HG03575 (cell line): ENCODE measurements around the gene AMOTL1.
"Not testable (repeated sequence)": the region's sequence is repeated elsewhere in the genome, so short reads cannot be mapped to it uniquely, and the experiment has no call there.

ENCODE experiments used
- ATAC-seq: cut with Tn5 transposase; IDR thresholded peaks from one replicate; pipeline ENCODE4 v1.9.1; 2021; ENCODE audit not compliant: unreplicated experiment, insufficient number of reproducible peaks, low FRiP score; ENCODE audit errors: extremely low read depth

The AMOTL1 gene

DNA sequence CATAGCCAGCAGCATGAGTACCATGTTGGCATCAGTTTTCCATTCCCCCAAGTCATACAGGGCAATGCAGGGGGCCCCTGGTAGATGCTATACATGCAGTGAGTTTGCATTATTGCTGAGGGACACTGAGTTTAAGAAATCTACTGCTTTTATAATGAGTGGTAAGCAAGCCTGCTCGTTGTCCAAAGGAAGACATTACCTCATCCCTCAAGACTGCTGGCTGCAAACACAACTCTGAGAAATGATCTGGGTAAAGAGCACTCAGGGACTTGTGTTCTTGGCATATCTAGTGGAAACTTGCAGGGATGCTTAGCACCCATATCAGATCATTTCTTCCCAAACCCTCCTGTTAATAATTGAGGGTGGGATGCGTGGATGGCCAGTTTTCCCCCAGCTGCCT lies 127.3 kb downstream of the AMOTL1 start:
- ATAC-seq: no peak

- ATAC-seq: no peak
Observed at GRCh38 chr11:94895971-94896370, 127.8 kb downstream of the AMOTL1 start.

DNA sequence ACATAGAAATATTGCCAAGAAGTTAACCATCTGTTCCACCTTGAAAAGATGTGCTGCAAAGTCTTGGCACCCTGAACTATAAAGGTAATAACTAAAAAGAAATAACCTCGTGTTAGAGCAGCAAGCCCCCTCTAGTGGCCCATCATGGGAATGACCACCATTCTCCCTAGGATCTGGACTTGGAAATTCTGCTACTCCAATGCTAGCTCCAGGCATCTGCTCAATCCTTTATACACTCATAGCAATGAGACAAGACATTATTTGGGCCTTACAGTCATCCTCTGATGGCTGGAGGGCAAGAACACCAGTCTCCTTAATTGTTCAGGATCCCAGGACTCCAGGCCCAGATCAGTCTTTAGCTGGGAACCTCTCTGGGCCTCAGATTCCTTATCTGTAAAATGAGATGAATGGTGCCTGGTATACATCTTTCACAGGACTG lies 129.2 kb downstream of the AMOTL1 start:
- no peak for ATAC-seq

DNA sequence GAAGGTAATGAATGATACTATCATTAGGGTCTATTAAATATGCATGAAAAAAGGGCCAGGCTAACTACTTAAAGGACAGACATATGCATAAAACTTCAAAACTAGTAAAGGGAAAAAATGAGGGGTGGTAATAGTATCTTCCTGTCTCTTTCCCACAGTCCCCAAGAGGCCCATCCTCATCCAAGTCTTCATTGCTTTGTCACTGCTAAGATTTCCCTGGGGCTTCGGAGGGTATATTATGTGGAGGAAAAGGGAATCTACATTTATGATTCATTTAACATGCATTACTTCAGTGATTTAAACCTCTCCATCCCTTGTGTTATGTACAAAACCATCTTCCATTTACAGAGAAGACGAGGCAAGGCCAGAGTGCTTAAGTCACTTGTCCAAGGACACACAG lies 139.1 kb downstream of the AMOTL1 start:
- ATAC-seq: no peak

- ATAC-seq: no peak
Observed at GRCh38 chr11:94909371-94909820, 141.2 kb downstream of the AMOTL1 start.

GRCh38 chr11:94910270-94910669 lies 142.1 kb downstream of the AMOTL1 start:
- ATAC-seq: no peak

DNA sequence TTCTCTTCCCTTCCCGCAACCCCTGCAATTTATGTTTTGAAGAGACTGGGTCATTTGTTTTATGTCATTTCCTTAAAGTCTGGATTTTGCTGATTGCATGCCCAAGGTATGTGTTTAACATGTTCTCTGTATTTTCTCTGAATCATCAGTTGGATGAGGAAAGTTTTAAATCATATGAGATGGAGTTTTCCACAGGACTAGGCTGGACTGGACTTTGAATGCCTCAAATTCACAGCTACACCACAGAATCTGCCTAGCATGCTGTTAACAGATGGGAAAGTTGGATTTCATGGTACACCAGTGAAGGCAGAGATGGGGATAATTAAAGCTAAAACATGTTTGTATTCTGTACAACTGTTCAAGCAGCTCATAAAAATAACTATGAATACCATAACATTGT lies 142.6 kb downstream of the AMOTL1 start:
- ATAC-seq: no peak

DNA sequence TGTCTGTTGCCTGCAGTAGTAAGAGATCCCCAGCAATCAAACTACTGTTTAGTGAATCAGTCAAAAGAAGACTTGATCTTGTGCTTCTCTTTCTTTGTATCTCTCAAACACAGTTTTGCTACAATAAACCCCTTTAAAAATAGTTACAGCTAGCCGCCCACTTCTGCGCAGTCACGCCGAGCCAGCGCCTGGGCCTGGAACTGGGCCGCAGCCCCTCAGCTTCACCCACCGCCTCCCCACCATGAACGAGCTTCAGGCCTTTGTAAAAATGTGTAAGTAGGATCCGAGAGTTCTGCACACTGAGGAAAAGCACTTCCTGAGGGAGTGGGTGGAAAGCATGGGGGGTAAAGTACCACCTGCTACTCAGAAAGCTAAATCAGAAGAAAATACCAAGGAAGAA lies 144.7 kb downstream of the AMOTL1 start:
- no peak for ATAC-seq

GRCh38 chr11:94913718-94914394 lies 145.7 kb downstream of the AMOTL1 start:
- ATAC-seq: not testable (repeated sequence)

GRCh38 chr11:94920311-94920710 lies 152.2 kb downstream of the AMOTL1 start:
- no peak for ATAC-seq

GRCh38 chr11:94922321-94923003 lies 154.3 kb downstream of the AMOTL1 start:
- ATAC-seq: no peak

DNA sequence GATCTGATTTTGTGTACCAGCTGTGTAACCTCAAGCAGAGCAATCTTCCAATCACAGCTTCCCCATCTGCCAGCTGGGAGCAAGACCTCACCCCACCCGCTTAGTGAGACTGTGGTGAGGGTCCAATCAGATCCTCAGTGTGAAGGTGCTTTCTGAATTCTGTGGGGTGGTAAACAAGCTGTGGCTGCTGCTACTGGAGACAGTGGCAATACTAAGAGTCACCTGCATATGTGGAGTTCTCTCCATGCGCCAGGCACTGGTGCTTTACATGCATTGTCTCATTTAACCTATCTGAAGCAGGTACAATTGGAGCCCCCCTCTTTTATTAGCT lies 154.8 kb downstream of the AMOTL1 start:
- no peak for ATAC-seq

DNA sequence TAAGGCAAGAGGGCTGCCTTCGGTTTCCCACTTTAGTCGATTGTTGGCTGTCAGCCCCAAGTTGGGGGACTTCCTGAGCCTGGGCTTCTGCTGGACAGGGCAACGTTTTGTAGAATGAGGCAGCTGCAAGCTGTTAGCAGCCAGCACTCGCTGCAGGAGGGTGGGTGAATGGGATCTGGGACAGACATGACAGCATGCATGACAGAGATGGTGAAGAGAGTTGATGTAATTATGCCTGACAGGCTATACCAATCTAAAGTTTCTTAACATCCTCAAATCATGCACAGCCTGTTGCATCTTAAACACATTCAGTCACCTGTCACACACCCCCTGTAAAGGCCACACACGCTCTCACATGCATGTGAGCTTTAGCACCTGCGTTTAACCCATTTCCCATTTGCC lies 156.0 kb downstream of the AMOTL1 start:
- no peak for ATAC-seq

GRCh38 chr11:94924612-94925011 lies 156.5 kb downstream of the AMOTL1 start:
- no peak for ATAC-seq

- ATAC-seq: no peak
Observed at GRCh38 chr11:94925422-94926270, 157.5 kb downstream of the AMOTL1 start.

GRCh38 chr11:94926271-94926625 lies 158.1 kb downstream of the AMOTL1 start:
- no peak for ATAC-seq
